Stimulated activated memory B cell treated with anti-CD40 and anti-IgM and Interleukin-4, amounts not matched to agents 10 μg/mL and 1 μg/mL and 100 μg/mL, for 72 hours (primary cell): Measurements from ENCODE around the gene MED15.
A peak's percentile ranks its signal among the peaks of the same experiment; 100 is the strongest.
"Not testable (repeated sequence)": the region's sequence is repeated elsewhere in the genome, so short reads cannot be mapped to it uniquely, and the experiment has no call there.

Experiments used
- ATAC-seq: fragments of 150-1000 bp; cut with Tn5 transposase; 2 replicates; pipeline ENCODE4 v1.10.0; 2021
- H3K27ac Mint-ChIP-seq: one replicate; pipeline ENCODE4 v1.8.0; 2022; ENCODE audit warnings: mild to moderate bottlenecking, mixed read lengths
- H3K27me3 Mint-ChIP-seq: one replicate; pipeline ENCODE4 v1.8.0; 2022; ENCODE audit warnings: mixed read lengths
- H3K36me3 Mint-ChIP-seq: one replicate; pipeline ENCODE4 v1.8.0; 2022; ENCODE audit warnings: mixed read lengths
- H3K4me1 Mint-ChIP-seq: one replicate; pipeline ENCODE4 v1.8.0; 2022; ENCODE audit warnings: mixed read lengths
- H3K4me3 Mint-ChIP-seq: one replicate; pipeline ENCODE4 v1.8.0; 2022; ENCODE audit warnings: mild to moderate bottlenecking, moderate library complexity, mixed read lengths
- H3K9me3 Mint-ChIP-seq: one replicate; pipeline ENCODE4 v1.8.0; 2022; ENCODE audit warnings: mixed read lengths

Gene MED15

DNA sequence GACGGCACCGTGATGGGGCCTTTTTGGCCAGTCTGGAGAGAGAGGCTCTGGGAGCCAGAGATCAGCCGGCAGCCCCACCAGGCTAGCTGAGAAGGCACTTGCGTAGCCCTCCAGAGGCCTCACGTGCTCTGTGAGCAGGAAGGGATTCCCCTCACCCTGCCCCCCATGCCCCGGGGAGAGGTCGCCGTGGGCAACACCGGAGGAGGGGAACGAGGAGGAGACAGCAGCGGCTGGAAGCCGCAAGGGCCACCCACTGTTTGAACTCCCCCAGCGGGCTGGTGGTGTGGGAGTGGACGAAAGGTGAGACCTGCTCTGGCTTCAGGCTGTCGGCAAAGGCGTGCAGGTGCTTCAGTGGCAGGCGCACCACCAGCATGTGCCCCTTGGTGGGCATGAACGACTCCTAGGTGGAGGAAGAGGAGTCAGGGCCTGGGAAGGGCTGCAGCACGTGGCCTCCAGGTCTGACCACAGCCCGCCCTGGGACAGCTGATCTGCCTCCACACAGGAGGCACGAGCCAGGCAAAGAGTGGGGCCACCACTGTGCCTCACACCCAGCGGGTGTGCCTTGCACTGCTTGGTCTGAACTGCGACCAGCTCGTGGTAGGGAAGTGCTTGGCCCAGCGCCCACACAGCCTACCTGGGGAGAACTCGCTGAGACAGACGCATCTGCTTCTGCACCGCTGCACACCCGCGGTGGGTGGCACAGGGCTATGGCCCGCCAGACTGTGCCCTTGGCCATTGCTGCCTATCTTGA lies 99.9 kb downstream of the MED15 start:
- peaks cover 7% of the 10 kb centered on the region for H3K4me1 Mint-ChIP-seq
- ATAC-seq = peak; percentile 44
- H3K27ac Mint-ChIP-seq = no peak overlapping the region

DNA sequence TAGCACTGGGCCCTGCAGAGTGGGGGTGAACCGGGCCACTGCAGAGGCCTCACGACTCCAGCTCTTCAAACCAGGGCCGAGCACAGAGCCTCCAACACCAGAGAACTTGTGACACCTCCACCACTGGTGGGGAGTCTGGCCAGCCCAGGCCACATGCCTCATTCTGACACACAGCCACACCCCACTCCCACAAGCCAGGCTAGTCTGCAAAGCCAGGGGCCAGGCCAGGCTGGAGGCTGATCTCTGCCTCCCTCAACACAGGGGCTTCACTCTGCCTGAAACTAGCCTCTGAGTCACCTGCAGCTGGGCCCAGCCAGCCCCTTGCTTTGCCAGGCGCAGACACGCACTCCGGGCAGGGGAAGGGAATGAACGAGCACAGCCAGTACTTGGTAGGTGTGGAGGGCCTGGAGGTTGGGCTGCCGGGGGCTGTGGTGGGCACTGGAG lies 102.9 kb downstream of the MED15 start:
- Mint-ChIP-seq H3K4me1 (peaks cover 7% of the 10 kb centered on the region), H3K9me3 (no peaks in the 10 kb centered on the region)

More for the DNA sequence above, 99.9 kb downstream of the MED15 start:
- no peaks in the 10 kb centered on the region for H3K36me3 Mint-ChIP-seq
- H3K9me3 Mint-ChIP-seq = no peaks in the 10 kb centered on the region
- H3K27me3 Mint-ChIP-seq = peaks cover 33% of the 10 kb centered on the region
- no peak overlapping the region for H3K4me3 Mint-ChIP-seq

GRCh38 chr22:20610757-20611156 lies 103.3 kb downstream of the MED15 start:
- no peak overlapping the region for H3K27ac Mint-ChIP-seq
- ATAC-seq = no peak
- no peaks in the 10 kb centered on the region for H3K36me3 Mint-ChIP-seq
- H3K4me3 Mint-ChIP-seq = no peak overlapping the region
- H3K27me3 Mint-ChIP-seq = peaks cover 24% of the 10 kb centered on the region
- H3K4me1 Mint-ChIP-seq = peaks cover 7% of the 10 kb centered on the region
- no peaks in the 10 kb centered on the region for H3K9me3 Mint-ChIP-seq

More for the DNA sequence above, 102.9 kb downstream of the MED15 start:
- Mint-ChIP-seq H3K4me3 (no peak overlapping the region), H3K36me3 (no peaks in the 10 kb centered on the region), H3K27me3 (peaks cover 24% of the 10 kb centered on the region), H3K27ac (no peak overlapping the region)
- ATAC-seq = no peak

DNA sequence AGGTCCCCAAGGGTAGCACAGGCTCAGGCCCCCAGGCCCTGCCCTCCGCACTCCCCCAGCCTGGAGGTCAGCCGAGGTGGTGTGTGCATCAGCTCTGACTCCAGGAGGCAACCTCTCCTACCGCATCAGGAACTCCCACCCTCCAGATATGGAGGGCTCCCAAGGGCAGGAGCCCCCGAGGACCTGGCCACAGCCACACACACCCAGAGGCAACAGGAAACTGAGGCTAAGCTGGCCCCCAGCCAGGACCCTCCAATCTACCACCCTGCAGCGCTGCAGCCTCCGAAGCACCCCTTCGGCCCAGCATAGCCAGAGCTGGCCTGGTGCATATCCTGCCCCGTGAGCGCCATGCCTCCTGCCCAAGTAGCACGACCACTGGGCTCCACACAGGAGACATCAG lies 104.0 kb downstream of the MED15 start:
- Mint-ChIP-seq H3K27ac (no peak overlapping the region), H3K27me3 (peaks cover 24% of the 10 kb centered on the region), H3K9me3 (no peaks in the 10 kb centered on the region), H3K36me3 (no peaks in the 10 kb centered on the region), H3K4me1 (peaks cover 3% of the 10 kb centered on the region), H3K4me3 (no peak overlapping the region)
- ATAC-seq = no peak

DNA sequence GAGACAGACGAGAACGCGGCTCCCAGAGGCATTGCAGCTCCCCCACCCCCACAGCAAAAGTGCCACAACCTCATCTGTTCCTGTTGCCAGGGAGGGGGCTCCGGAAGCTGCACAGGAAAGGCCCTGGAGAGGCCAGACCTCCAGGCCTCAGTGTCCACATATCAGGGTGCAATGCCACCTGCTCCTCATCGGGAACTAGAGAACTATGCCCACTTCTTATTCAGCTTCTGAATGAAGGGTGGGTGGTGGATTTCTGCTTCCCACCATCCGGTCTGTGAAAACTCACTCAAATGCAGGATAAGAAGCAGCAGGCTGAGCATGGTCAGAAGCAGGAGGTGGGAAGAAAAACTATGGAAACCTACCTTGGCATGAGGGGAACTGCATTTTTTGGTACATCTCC lies 105.9 kb downstream of the MED15 start:
- ATAC-seq = no peak
- no peaks in the 10 kb centered on the region for H3K9me3 Mint-ChIP-seq
- H3K36me3 Mint-ChIP-seq = no peaks in the 10 kb centered on the region
- H3K4me1 Mint-ChIP-seq = no peaks in the 10 kb centered on the region
- peaks cover 24% of the 10 kb centered on the region for H3K27me3 Mint-ChIP-seq
- H3K27ac Mint-ChIP-seq = no peak overlapping the region
- H3K4me3 Mint-ChIP-seq = no peak overlapping the region

- no peaks in the 10 kb centered on the region for H3K4me1 Mint-ChIP-seq
- no peak overlapping the region for H3K4me3 Mint-ChIP-seq
- no peak overlapping the region for H3K27ac Mint-ChIP-seq
- H3K36me3 Mint-ChIP-seq = no peaks in the 10 kb centered on the region
- no peak for ATAC-seq
- H3K27me3 Mint-ChIP-seq = peaks cover 10% of the 10 kb centered on the region
- no peaks in the 10 kb centered on the region for H3K9me3 Mint-ChIP-seq
Observed at GRCh38 chr22:20615021-20615420, 107.6 kb downstream of the MED15 start.

- no peaks in the 10 kb centered on the region for H3K36me3 Mint-ChIP-seq
- H3K27ac Mint-ChIP-seq = no peak overlapping the region
- no peaks in the 10 kb centered on the region for H3K4me1 Mint-ChIP-seq
- ATAC-seq = no peak
- H3K4me3 Mint-ChIP-seq = no peak overlapping the region
- peaks cover 2% of the 10 kb centered on the region for H3K27me3 Mint-ChIP-seq
- no peaks in the 10 kb centered on the region for H3K9me3 Mint-ChIP-seq
Observed at GRCh38 chr22:20615533-20616450, 108.4 kb downstream of the MED15 start.

DNA sequence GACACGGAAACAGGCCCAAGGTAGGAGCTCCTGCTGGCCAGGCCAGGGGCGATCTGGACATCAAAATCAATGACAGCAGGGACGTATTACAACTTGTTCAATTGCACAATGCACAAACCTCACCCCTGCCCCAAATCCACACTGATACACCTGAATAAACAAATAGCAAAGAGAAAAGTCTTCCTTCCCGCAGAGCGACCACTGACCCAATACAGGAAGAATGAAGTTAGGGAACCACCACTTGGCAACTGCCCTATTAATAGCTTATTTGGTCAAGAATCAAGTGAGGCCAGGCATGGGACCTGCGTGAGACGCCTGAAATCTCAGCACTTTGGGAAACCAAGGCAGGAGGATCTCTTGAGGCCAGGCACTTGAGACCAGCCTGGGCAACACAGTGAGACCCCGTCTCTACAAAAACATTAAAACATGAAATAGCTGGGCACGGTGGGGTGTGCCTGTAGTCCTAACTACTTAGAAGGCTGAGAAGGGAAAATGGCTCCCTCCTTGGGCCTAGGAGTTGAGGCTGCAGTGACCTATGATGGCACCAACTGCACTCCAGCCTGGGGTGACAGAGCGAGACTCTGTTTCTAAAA lies 109.1 kb downstream of the MED15 start:
- no peak overlapping the region for H3K4me3 Mint-ChIP-seq
- no peak for ATAC-seq
- H3K27ac Mint-ChIP-seq = no peak overlapping the region
- no peaks in the 10 kb centered on the region for H3K4me1 Mint-ChIP-seq
- H3K9me3 Mint-ChIP-seq = no peaks in the 10 kb centered on the region
- H3K27me3 Mint-ChIP-seq = no peaks in the 10 kb centered on the region
- no peaks in the 10 kb centered on the region for H3K36me3 Mint-ChIP-seq

GRCh38 chr22:20618488-20618887 lies 111.1 kb downstream of the MED15 start:
- H3K27me3 Mint-ChIP-seq = no peaks in the 10 kb centered on the region
- ATAC-seq = no peak
- no peaks in the 10 kb centered on the region for H3K4me1 Mint-ChIP-seq
- no peak overlapping the region for H3K27ac Mint-ChIP-seq
- no peaks in the 10 kb centered on the region for H3K36me3 Mint-ChIP-seq
- H3K9me3 Mint-ChIP-seq = no peaks in the 10 kb centered on the region
- H3K4me3 Mint-ChIP-seq = no peak overlapping the region

DNA sequence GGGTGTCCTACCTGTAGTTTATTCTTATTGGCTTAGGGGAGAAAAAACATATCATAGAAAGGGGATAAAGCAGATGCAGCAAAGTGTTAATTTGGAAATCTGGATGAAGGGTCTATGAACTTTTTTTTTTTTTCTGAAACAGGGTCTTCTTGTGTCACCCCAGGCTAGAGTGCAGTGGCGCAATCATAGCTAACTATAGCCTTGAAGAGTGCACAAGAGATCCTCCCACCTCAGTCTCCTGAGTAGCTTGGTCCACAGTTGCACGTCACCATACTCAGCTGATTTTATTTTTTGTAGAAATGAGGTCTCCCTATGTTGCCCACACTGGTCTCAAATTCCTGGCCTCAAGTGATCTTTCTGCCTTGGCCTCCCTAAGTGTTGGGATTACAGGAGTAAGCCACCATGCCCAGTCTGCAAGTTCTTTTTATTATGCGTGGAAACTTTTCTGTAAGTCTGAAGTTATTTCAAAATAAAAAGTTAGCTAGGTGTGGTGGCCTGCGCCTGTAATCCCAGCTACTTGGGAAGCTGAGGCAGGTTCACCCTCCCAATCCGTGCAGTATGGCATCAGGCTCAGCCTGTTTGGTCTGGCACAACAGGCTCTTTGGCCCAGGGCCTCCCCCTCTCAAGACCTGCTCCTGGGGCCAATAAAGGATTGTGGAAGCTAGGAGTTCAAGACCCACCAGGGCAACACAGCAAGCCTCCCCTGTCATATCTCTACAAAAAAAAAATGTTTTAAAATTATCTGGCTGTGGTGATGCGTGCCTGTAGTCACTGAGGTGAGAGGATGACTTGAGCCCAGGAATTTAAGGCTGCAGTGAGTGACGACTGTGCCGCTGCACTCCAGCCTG lies 111.9 kb downstream of the MED15 start:
- H3K36me3 Mint-ChIP-seq = no peaks in the 10 kb centered on the region
- H3K27me3 Mint-ChIP-seq = no peaks in the 10 kb centered on the region
- H3K9me3 Mint-ChIP-seq = no peaks in the 10 kb centered on the region
- peaks cover 3% of the 10 kb centered on the region for H3K4me1 Mint-ChIP-seq
- ATAC-seq = no peak
- H3K27ac Mint-ChIP-seq = no peak overlapping the region
- no peak overlapping the region for H3K4me3 Mint-ChIP-seq

- H3K4me3 Mint-ChIP-seq, ATAC-seq, H3K27me3 Mint-ChIP-seq: not testable (repeated sequence)
Observed at GRCh38 chr22:20619893-20620194, 112.4 kb downstream of the MED15 start.

DNA sequence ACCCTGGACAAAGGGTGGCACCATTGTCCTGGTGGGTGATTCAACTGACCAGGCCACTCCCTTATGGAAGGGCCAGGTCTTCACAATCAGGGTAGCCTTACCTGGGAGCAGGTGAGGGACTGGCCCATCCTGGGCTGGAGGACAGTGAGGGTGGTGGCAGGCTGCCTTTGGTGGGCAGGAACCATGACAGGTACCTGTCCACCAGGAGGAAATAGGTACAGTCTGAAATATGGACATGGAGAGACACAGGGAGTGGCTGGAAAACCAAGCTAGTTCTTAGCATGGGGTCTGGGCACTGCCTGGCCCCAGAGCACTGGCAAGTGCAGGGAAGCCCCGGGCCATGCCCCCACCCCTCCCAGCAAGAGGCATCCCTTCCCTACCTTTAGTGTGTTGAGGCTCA lies 113.8 kb downstream of the MED15 start:
- H3K4me3 Mint-ChIP-seq = no peak overlapping the region
- H3K36me3 Mint-ChIP-seq = no peaks in the 10 kb centered on the region
- H3K27ac Mint-ChIP-seq = no peak overlapping the region
- no peaks in the 10 kb centered on the region for H3K9me3 Mint-ChIP-seq
- peaks cover 20% of the 10 kb centered on the region for H3K4me1 Mint-ChIP-seq
- ATAC-seq = no peak
- H3K27me3 Mint-ChIP-seq = no peaks in the 10 kb centered on the region

More at GRCh38 chr22:20619893-20620194, 112.4 kb downstream of the MED15 start:
- H3K9me3 Mint-ChIP-seq, H3K4me1 Mint-ChIP-seq, H3K27ac Mint-ChIP-seq, H3K36me3 Mint-ChIP-seq: not testable (repeated sequence)

GRCh38 chr22:20622650-20623339 lies 115.4 kb downstream of the MED15 start:
- no peak overlapping the region for H3K4me3 Mint-ChIP-seq
- peaks cover 7% of the 10 kb centered on the region for H3K27me3 Mint-ChIP-seq
- peaks cover 20% of the 10 kb centered on the region for H3K4me1 Mint-ChIP-seq
- no peaks in the 10 kb centered on the region for H3K9me3 Mint-ChIP-seq
- H3K27ac Mint-ChIP-seq = no peak overlapping the region
- ATAC-seq = no peak
- H3K36me3 Mint-ChIP-seq = no peaks in the 10 kb centered on the region

DNA sequence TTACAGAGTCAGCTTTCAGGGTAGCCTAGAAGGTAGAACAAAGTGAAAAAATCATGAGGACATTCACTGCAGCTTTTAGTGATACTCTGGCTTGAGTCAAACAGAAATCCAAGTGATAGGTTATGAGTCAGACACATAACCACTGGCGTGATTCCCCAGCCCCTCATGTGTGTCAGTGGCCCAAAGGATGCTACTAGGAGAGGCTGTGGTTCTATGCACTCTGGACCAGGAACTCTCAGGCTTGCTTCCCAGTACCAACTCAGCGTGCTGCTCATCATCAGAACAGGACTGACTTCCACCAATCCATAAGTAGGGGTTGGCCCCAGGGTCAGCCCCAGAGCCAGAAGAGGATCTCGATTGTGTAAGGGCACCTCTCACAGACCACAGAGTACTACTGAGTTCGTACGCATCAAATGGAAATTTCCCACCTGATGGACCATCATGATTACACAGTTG lies 116.8 kb downstream of the MED15 start:
- Mint-ChIP-seq H3K4me3 (no peak overlapping the region), H3K36me3 (no peaks in the 10 kb centered on the region), H3K27me3 (peaks cover 15% of the 10 kb centered on the region), H3K27ac (peak overlapping the region; percentile 68), H3K4me1 (peaks cover 20% of the 10 kb centered on the region), H3K9me3 (no peaks in the 10 kb centered on the region)
- peak; percentile 89 for ATAC-seq
